OCI-LY7 (cell line): ENCODE measurements around the gene APOC1. TPM values are rescaled to one million over a fixed set of nuclear protein-coding genes. Genes with fewer than 3 reads are reported as not detected.

Source experiments
- BruUV-seq: library from RNA; stranded (reverse); fragments of 400-500 nt; replicated peaks from 2 replicates; lab custom pipeline; 2021; lab: Mats Ljungman, UMichigan
- CTCF ChIA-PET: fragments of 300-600 bp; sonication (Branson Sonifier 250); formaldehyde crosslinking; loops from one replicate; lab custom pipeline; 2022; ENCODE audit warnings: antibody characterized with exemption; ENCODE audit not compliant: unreplicated experiment; lab: Charles Lee
- POLR2A ChIA-PET: fragments of 300-600 bp; sonication (Branson Sonifier 250); formaldehyde crosslinking; loops from one replicate; lab custom pipeline; 2022; ENCODE audit warnings: antibody characterized with exemption; lab: Charles Lee
- DNase-seq: peaks from one replicate; pipeline ENCODE4 v3.0.0-alpha.2; 2015; ENCODE audit warnings: low spot score
- H2AFZ ChIP-seq: fragments of 200-600 bp; sonication (generic), shearing (Covaris generic); 2 replicates; pipeline ENCODE4 v1.6.1; 2014; ENCODE audit warnings: mild to moderate bottlenecking, antibody characterized with exemption, low read length, moderate library complexity
- H3K27ac ChIP-seq: fragments of 200-600 bp; sonication (generic); 2 replicates; pipeline ENCODE4 v1.5.1; 2014; ENCODE audit warnings: mixed run types, low read depth, mild to moderate bottlenecking, moderate library complexity, low read length, inconsistent platforms; ENCODE audit not compliant: poor library complexity, severe bottlenecking
- H3K36me3 ChIP-seq: fragments of 200-600 bp; sonication (generic); 2 replicates; pipeline ENCODE4 v1.6.1; 2014; ENCODE audit warnings: mild to moderate bottlenecking, antibody characterized with exemption, low read length, moderate library complexity, mixed read lengths; ENCODE audit not compliant: insufficient read depth
- H3K4me1 ChIP-seq: fragments of 200-600 bp; sonication (generic); 2 replicates; pipeline ENCODE4 v1.5.1; 2014; ENCODE audit warnings: mild to moderate bottlenecking, low read length; ENCODE audit not compliant: insufficient read depth, poor library complexity, severe bottlenecking
- H3K4me2 ChIP-seq: fragments of 200-600 bp; sonication (generic); 2 replicates; pipeline ENCODE4 v1.6.1; 2014; ENCODE audit warnings: mild to moderate bottlenecking, low read length
- H3K4me3 ChIP-seq: fragments of 200-600 bp; sonication (generic); 2 replicates; pipeline ENCODE4 v1.5.1; 2014; ENCODE audit warnings: mild to moderate bottlenecking, low read depth, low read length; ENCODE audit not compliant: poor library complexity, severe bottlenecking
- H3K79me2 ChIP-seq: fragments of 200-600 bp; sonication (generic); 2 replicates; pipeline ENCODE4 v1.6.1; 2016; ENCODE audit warnings: low read depth, mild to moderate bottlenecking, low read length, moderate library complexity, mixed read lengths; ENCODE audit not compliant: insufficient read depth
- H3K9me2 ChIP-seq: fragments of 200-600 bp; sonication (generic); 2 replicates; pipeline ENCODE4 v1.6.1; 2016; ENCODE audit warnings: mild to moderate bottlenecking, low read length, mixed read lengths; ENCODE audit not compliant: insufficient read depth
- H3K9me3 ChIP-seq: fragments of 200-600 bp; sonication (generic); 2 replicates; pipeline ENCODE4 v1.6.1; 2014; ENCODE audit warnings: mild to moderate bottlenecking, mixed run types, low read length, mixed read lengths
- H4K20me1 ChIP-seq: fragments of 200-600 bp; sonication (generic); 2 replicates; pipeline ENCODE4 v1.6.1; 2014; ENCODE audit warnings: mild to moderate bottlenecking, antibody characterized with exemption, low read length, moderate library complexity, mixed read lengths; ENCODE audit not compliant: insufficient read depth
- CTCF ChIP-seq: fragments of 200-600 bp; sonication (generic); conservative IDR thresholded peaks from 2 replicates; pipeline ENCODE4 v1.5.1; 2014; ENCODE audit warnings: mild to moderate bottlenecking, antibody characterized with exemption, low read length, moderate library complexity, mixed read lengths
- EZH2phosphoT487 ChIP-seq: fragments of 200-600 bp; sonication (generic); IDR thresholded peaks from 2 replicates; pipeline ENCODE4 v1.6.1; 2018; ENCODE audit warnings: low read depth, borderline replicate concordance, mild to moderate bottlenecking, mixed run types, antibody characterized with exemption, low read length, moderate library complexity, mixed read lengths
- intact Hi-C: fragments of 100-400 bp; cut with micrococcal nuclease; formaldehyde crosslinking; loops from one replicate; pipeline ENCODE4 v1.10.0; 2022; ENCODE audit not compliant: unreplicated experiment
- total RNA-seq, 2 experiments: library from RNA; depleted of rRNA in 1 of 2; stranded (reverse); fragments of >200 nt in 1 of 2; shearing (Covaris generic) in 1 of 2; gene quantifications; 2 replicates each; pipeline ENCODE4 v1.2.3, GENCODE V29; 2014 to 2022

APOC1 gene
- total RNA-seq, 2 experiments from 2014 or later = 1.9 TPM; not detected in 1

DNA sequence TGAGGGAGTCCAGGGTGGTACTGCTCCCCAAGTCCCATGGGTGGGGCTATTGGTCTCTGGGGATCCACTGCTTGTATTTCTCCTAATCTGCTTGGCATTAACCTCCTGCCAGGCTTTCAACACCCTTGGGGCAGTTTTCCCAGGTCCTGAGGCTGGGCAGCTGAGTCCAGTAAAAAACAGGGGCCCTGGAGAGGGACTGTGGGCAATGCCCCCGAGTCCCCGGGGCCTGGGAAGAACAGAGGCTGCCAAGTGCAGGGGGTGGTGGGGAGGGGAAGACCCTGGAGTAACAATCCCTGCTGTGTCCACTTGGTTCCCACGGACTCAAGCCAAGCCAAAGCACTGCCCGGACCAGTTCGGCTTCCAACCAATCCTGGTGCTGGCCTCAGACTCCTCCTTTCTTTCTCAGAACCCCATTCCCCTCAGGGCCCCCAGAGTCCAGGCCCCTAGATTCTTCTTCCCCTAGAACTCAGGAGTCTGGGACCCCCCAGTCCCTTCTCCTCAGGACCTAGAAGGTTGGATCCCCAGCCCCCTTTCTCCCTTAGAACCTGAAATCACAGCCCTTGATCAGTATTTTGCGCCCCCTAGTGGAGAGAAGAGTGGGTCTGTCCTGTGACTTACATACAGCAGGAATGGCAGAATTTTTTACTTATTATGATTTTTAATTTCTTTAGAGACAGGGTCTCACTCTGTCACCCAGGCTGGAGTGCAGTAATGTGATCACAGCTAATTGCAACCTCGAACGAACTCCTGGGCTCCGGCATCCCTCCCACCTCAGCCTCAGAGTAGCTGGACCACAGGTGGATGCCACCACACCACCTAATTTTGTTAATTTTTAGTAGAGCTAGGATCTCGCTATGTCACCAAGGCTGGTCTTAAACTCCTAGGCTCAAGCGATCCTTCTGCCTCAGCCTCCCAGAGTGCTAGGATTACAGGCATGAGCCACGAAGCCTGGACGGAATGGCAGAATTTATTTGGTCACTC is 37.1 kb downstream of the APOC1 start:
- intact Hi-C loops = loop anchor here (2.0 kb wide), 2 partner anchors 41 to 49 kb away; no protein-coding TSS in a partner anchor

GRCh38 chr19:44954278-44954648 is 39.9 kb downstream of the APOC1 start:
- Histone ChIP-seq H3K36me3 (peaks cover 6% of the 10 kb centered on the region; the same call in 1 of the 2 replicates), H3K4me1 (peaks cover 49% of the 10 kb centered on the region), H3K27ac (peak overlapping the region; percentile 82), H2AFZ (peak overlapping the region; percentile 61), H3K4me3 (peak overlapping the region; percentile 75), H3K4me2 (peak overlapping the region; percentile 80), H3K79me2 (peaks cover 49% of the 10 kb centered on the region), H3K9me2 (no peaks in the 10 kb centered on the region), H4K20me1 (no peaks in the 10 kb centered on the region), H3K9me3 (no peaks in the 10 kb centered on the region)
- no TSS peak for BruUV-seq
- intact Hi-C loops = no loop called here
- POLR2A ChIA-PET = interaction anchor here (0.6 kb wide), 1 partner anchor 81 kb away, joined by 3 read pairs; no protein-coding TSS in a partner anchor
- CTCF ChIA-PET = no interaction called here
- TF ChIP-seq EZH2phosphoT487 = no peak
- TF ChIP-seq CTCF = no peak
- DNase-seq = no peak

More for the DNA sequence above, 37.1 kb downstream of the APOC1 start:
- DNase-seq = peak; percentile 88
- ChIA-PET POLR2A (no interaction called here), CTCF (no interaction called here)
- Histone ChIP-seq H3K79me2 (peaks cover 21% of the 10 kb centered on the region), H3K9me3 (no peaks in the 10 kb centered on the region), H2AFZ (no peak overlapping the region), H3K36me3 (no peaks in the 10 kb centered on the region), H3K27ac (no peak overlapping the region), H3K4me1 (peaks cover 33% of the 10 kb centered on the region), H3K9me2 (no peaks in the 10 kb centered on the region), H3K4me2 (no peak overlapping the region), H4K20me1 (no peaks in the 10 kb centered on the region), H3K4me3 (no peak overlapping the region)
- no TSS peak for BruUV-seq
- TF ChIP-seq EZH2phosphoT487 = no peak
- peak; percentile 98 for TF ChIP-seq CTCF
